Breast epithelium (tissue), 4 donors: Measurements from ENCODE around the gene FSTL4. TPM values are rescaled to one million over a fixed set of nuclear protein-coding genes. Genes with fewer than 3 reads are reported as not detected.
"Not testable (repeated sequence)": the region's sequence is repeated elsewhere in the genome, so short reads cannot be mapped to it uniquely, and the experiment has no call there.

Source experiments
- DNase-seq, 2 donors: peaks; one replicate each; pipeline ENCODE4 v3.0.0-alpha.2; 2019; ENCODE audit warnings: low spot score in 2 of 2
- H3K27ac ChIP-seq, 2 donors: fragments of 200-600 bp; sonication (generic) in 1 of 2; one replicate each; pipeline ENCODE4 v1.5.1; 2016 to 2019; ENCODE audit warnings: mild to moderate bottlenecking in 1 of 2
- H3K27me3 ChIP-seq, 2 donors: fragments of 200-600 bp; sonication (generic) in 1 of 2; one replicate each; pipeline versions ENCODE4 v1.5.1 to v1.6.0; 2017 to 2019; ENCODE audit warnings: control low read depth in 1 of 2, mild to moderate bottlenecking in 1 of 2
- H3K36me3 ChIP-seq: fragments of 200-600 bp; one replicate; pipeline ENCODE4 v1.5.1; 2019
- H3K4me1 ChIP-seq, 2 donors: fragments of 200-600 bp; sonication (generic); one replicate each; pipeline ENCODE4 v1.5.1; 2016 to 2019; ENCODE audit warnings: control low read depth in 1 of 2
- H3K4me3 ChIP-seq, 3 donors: fragments of 200-600 bp; sonication (generic); 1 replicate in 2 of 3; 2 replicates in 1 of 3; pipeline ENCODE4 v1.5.1; 2016 to 2019; ENCODE audit warnings: mild to moderate bottlenecking in 3 of 3, moderate library complexity in 2 of 3
- H3K9me3 ChIP-seq, 2 donors: fragments of 200-600 bp; sonication (generic) in 1 of 2; one replicate each; pipeline ENCODE4 v1.5.1; 2016 to 2019; ENCODE audit warnings: control low read depth in 1 of 2
- POLR2A ChIP-seq: fragments of 450-650 bp; IDR thresholded peaks from one replicate; pipeline ENCODE4 v1.6.1; 2016; ENCODE audit warnings: antibody characterized with exemption, mild to moderate bottlenecking, moderate library complexity
- POLR2AphosphoS5 ChIP-seq, 3 donors: sonication (generic); formaldehyde crosslinking; IDR thresholded peaks; one replicate each; pipeline ENCODE4 v1.6.1; 2017; ENCODE audit warnings: antibody characterized with exemption in 3 of 3
- intact Hi-C: fragments of 100-400 bp; cut with DNase I; formaldehyde crosslinking; loops from one replicate; pipeline ENCODE4 v1.15.1; 2023; ENCODE audit warnings: low total_unique reads
- total RNA-seq, 3 donors: library from RNA; depleted of rRNA; stranded (reverse); fragments of >200 nt; gene quantifications; one replicate each; pipeline ENCODE4 v1.1.0, GENCODE V29; 2016
- TF ChIP-seq, protein P1 (sequence below), 3 donors: fragments of 450-650 bp; IDR thresholded peaks; one replicate each; pipeline ENCODE4 v1.5.1; 2016 to 2017; ENCODE audit warnings: antibody characterized with exemption in 3 of 3, mild to moderate bottlenecking in 3 of 3, moderate library complexity in 3 of 3

Gene FSTL4
- total RNA-seq, 3 donors from 2014 or later, result 0.16 to 0.98 (median 0.88) TPM

DNA sequence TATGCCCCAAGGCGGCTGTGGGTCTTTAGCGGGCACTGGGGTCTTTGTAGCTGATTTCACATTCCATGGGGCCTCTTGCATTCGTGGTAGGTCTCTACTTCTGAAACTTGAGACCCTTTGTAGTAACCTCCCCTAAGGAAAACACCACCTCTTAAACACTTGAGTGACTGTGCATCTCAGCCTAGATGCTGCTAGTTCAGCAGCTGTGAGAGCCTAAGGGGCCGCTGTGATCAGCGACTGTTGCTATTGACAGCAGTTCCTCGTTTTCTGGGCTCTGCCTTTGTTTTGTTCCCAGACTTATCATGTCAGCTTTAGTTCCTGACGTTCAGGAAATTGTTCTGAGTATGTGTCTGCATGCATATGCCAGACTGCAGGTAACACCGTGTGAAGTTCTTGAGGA lies 389.4 kb downstream of the FSTL4 start:
- TF ChIP-seq, protein P1, sequence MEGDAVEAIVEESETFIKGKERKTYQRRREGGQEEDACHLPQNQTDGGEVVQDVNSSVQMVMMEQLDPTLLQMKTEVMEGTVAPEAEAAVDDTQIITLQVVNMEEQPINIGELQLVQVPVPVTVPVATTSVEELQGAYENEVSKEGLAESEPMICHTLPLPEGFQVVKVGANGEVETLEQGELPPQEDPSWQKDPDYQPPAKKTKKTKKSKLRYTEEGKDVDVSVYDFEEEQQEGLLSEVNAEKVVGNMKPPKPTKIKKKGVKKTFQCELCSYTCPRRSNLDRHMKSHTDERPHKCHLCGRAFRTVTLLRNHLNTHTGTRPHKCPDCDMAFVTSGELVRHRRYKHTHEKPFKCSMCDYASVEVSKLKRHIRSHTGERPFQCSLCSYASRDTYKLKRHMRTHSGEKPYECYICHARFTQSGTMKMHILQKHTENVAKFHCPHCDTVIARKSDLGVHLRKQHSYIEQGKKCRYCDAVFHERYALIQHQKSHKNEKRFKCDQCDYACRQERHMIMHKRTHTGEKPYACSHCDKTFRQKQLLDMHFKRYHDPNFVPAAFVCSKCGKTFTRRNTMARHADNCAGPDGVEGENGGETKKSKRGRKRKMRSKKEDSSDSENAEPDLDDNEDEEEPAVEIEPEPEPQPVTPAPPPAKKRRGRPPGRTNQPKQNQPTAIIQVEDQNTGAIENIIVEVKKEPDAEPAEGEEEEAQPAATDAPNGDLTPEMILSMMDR (IDR thresholded peaks at IDR 0.05), result no peak
- TF ChIP-seq POLR2AphosphoS5 (IDR thresholded peaks at IDR 0.05), result no peak
- TF ChIP-seq POLR2A, result no peak
- Histone ChIP-seq H3K27me3 (no peaks in the 10 kb centered on the region), H3K9me3 (no peaks in the 10 kb centered on the region), H3K36me3 (no peaks in the 10 kb centered on the region), H3K4me3 (no peak overlapping the region), H3K27ac (no peak overlapping the region), H3K4me1 (no peaks in the 10 kb centered on the region)
- intact Hi-C loops, result no loop called here
- peak in 1 of 2 donors; percentile 13 for DNase-seq

DNA sequence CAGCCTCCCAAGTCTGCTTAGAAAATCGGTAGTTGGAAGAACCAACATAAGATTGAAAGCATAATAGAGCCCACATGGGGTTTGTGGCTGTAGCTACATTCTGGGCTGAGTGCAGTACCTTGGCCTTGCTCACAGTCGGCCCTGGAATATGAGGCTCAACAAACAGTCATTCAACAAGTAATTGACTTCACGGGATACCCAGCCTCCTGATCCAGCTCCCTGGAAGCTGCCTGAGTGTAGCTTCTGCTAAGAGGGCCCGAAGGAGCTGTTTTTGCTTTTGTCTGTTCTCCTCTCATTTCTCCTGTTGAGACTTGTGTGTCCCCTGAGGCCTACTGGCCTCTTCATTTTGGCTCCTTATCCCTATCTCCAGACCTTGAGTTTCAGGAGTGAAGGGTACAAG lies 389.8 kb downstream of the FSTL4 start:
- DNase-seq, result peak in 1 of 2 donors; percentile 41
- TF ChIP-seq, protein P1 (IDR thresholded peaks at IDR 0.05), result no peak
- TF ChIP-seq POLR2AphosphoS5 (IDR thresholded peaks at IDR 0.05), result no peak
- no peak for TF ChIP-seq POLR2A
- intact Hi-C loops, result no loop called here
- H3K9me3 ChIP-seq, result no peaks in the 10 kb centered on the region
- H3K36me3 ChIP-seq, result no peaks in the 10 kb centered on the region
- H3K4me1 ChIP-seq, result no peaks in the 10 kb centered on the region
- H3K4me3 ChIP-seq, result no peak overlapping the region
- H3K27ac ChIP-seq, result peak overlapping the region; percentile 14 to 33
- no peaks in the 10 kb centered on the region for H3K27me3 ChIP-seq

- no peaks in the 10 kb centered on the region for H3K27me3 ChIP-seq
- peak overlapping the region in 1 of 2 donors; percentile 14 for H3K27ac ChIP-seq
- H3K4me3 ChIP-seq, result no peak overlapping the region
- intact Hi-C loops, result no loop called here
- TF ChIP-seq POLR2AphosphoS5 (IDR thresholded peaks at IDR 0.05) (no peak), POLR2A (no peak)
- TF ChIP-seq, protein P1 (IDR thresholded peaks at IDR 0.05), result no peak
- H3K9me3 ChIP-seq, result no peaks in the 10 kb centered on the region
- no peaks in the 10 kb centered on the region for H3K4me1 ChIP-seq
- H3K36me3 ChIP-seq, result no peaks in the 10 kb centered on the region
- peak in 1 of 2 donors; percentile 14 for DNase-seq
These were observed 390.3 kb downstream of the FSTL4 start for GRCh38 chr5:133222040-133222439.

DNA sequence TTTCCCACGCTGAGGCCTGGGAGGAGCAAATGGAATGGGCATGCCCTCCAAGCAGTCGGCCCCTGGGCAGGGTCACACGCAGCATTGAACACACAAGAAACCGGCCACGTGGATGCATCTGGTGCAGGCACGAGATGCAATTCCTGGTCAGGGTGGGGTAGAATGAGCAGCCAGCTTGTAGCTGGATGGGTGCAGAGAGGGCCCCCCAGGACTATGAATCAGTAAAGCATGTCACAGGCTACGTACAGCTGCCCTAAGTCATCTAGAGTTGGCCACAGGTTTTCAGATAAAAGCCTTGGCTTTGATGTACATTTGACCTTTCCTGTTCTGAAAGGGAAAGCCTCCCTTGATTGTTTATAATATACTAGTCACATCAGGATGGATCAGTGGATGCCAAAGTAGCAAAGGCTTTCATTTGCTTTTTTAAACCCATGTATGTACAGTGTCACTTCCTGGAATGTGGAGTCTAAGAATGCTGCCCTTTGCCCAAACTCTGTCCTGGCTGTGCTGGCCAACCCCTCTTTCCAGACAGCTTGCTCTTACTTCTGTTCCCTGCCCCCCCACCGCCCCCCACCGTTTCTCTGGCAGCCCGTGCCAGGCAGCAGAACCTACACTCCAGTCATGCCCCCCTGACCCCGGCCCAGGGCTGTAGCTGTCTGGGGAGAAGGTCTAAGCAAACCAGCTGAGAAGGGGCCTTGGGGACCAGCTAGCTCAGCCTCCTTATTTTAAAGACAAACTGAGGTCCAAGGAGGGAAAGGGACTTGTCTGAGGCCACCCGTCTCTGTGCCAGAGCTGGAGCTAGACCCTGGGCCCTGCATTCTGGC lies 391.3 kb downstream of the FSTL4 start:
- intact Hi-C loops, result no loop called here
- DNase-seq, result peak in 1 of 2 donors; percentile 14
- no peaks in the 10 kb centered on the region for H3K9me3 ChIP-seq

GRCh38 chr5:133219296-133219695 lies 393.0 kb downstream of the FSTL4 start:
- TF ChIP-seq POLR2A, result no peak
- TF ChIP-seq, protein P1 (IDR thresholded peaks at IDR 0.05), result no peak
- no peak for TF ChIP-seq POLR2AphosphoS5 (IDR thresholded peaks at IDR 0.05)
- Histone ChIP-seq H3K27me3 (no peaks in the 10 kb centered on the region), H3K36me3 (no peaks in the 10 kb centered on the region), H3K27ac (no peak overlapping the region), H3K9me3 (no peaks in the 10 kb centered on the region), H3K4me3 (no peak overlapping the region), H3K4me1 (no peaks in the 10 kb centered on the region)
- intact Hi-C loops, result no loop called here
- no peak for DNase-seq

More for the DNA sequence above, 391.3 kb downstream of the FSTL4 start:
- TF ChIP-seq POLR2AphosphoS5 (IDR thresholded peaks at IDR 0.05), result no peak
- TF ChIP-seq POLR2A, result no peak
- TF ChIP-seq, protein P1 (IDR thresholded peaks at IDR 0.05), result no peak
- Histone ChIP-seq H3K36me3 (no peaks in the 10 kb centered on the region), H3K27me3 (no peaks in the 10 kb centered on the region), H3K27ac (no peak overlapping the region), H3K4me1 (no peaks in the 10 kb centered on the region), H3K4me3 (no peak overlapping the region)

DNA sequence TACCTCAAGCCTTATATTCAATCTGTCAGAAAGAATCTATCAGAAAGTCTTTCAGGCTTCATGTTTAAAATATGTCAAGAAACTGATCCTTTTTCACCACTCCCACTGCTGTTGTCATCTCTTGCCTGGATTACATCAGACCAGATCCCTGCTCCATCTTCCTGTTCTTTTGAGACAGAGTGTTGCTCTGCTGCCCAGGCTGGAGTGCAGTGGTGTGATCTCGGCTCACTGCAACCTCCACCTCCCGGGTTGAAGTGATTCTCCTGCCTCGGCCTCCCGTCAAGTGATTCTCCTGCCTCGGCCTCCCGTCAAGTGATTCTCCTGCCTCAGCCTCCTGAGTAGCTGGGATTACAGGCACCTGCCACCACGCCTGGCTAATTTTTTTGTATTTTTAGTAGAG lies 396.2 kb downstream of the FSTL4 start:
- intact Hi-C loops, H3K4me3 ChIP-seq, H3K27ac ChIP-seq, DNase-seq, H3K36me3 ChIP-seq, H3K9me3 ChIP-seq, H3K27me3 ChIP-seq, H3K4me1 ChIP-seq: not testable (repeated sequence)
